ENCODE measurements around the gene PCBD1.

The PCBD1 gene

GRCh38 chr10:70836319-70836718, 52.0 kb downstream of the PCBD1 start:
- H3K27ac ChIP-seq: peak overlapping the region; percentile 26
- TF ChIP-seq, protein P1, sequence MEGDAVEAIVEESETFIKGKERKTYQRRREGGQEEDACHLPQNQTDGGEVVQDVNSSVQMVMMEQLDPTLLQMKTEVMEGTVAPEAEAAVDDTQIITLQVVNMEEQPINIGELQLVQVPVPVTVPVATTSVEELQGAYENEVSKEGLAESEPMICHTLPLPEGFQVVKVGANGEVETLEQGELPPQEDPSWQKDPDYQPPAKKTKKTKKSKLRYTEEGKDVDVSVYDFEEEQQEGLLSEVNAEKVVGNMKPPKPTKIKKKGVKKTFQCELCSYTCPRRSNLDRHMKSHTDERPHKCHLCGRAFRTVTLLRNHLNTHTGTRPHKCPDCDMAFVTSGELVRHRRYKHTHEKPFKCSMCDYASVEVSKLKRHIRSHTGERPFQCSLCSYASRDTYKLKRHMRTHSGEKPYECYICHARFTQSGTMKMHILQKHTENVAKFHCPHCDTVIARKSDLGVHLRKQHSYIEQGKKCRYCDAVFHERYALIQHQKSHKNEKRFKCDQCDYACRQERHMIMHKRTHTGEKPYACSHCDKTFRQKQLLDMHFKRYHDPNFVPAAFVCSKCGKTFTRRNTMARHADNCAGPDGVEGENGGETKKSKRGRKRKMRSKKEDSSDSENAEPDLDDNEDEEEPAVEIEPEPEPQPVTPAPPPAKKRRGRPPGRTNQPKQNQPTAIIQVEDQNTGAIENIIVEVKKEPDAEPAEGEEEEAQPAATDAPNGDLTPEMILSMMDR (IDR thresholded peaks at IDR 0.05; ENCODE audit: low read depth, low read length, missing control alignments): no peak
- H3K4me3 ChIP-seq (ENCODE audit: low read depth, low read length): no peak overlapping the region
- H3K27me3 ChIP-seq (replicated peaks): no peaks in the 10 kb centered on the region
- no peaks in the 10 kb centered on the region for H3K36me3 ChIP-seq (replicated peaks)
- no peak for DNase-seq
- in situ Hi-C loops (cut with HindIII; ENCODE audit: low pct_ligation_motif_present, low sequenced_read_pairs): no loop called here

GRCh38 chr10:70834441-70835151, 53.8 kb downstream of the PCBD1 start:
- Histone ChIP-seq H3K27ac (peak overlapping the region; percentile 98), H3K27me3 (replicated peaks) (no peaks in the 10 kb centered on the region), H3K4me3 (ENCODE audit: low read depth, low read length) (no peak overlapping the region), H3K36me3 (replicated peaks) (no peaks in the 10 kb centered on the region)
- TF ChIP-seq, protein P1 (IDR thresholded peaks at IDR 0.05; ENCODE audit: low read depth, low read length, missing control alignments): no peak
- DNase-seq: no peak
- in situ Hi-C loops (cut with HindIII; ENCODE audit: low pct_ligation_motif_present, low sequenced_read_pairs): no loop called here

GRCh38 chr10:70834021-70834420, 54.3 kb downstream of the PCBD1 start:
- in situ Hi-C loops (cut with HindIII; ENCODE audit: low pct_ligation_motif_present, low sequenced_read_pairs): no loop called here
- DNase-seq: no peak
- TF ChIP-seq, protein P1 (IDR thresholded peaks at IDR 0.05; ENCODE audit: low read depth, low read length, missing control alignments): no peak
- no peaks in the 10 kb centered on the region for H3K36me3 ChIP-seq (replicated peaks)
- H3K27me3 ChIP-seq (replicated peaks): no peaks in the 10 kb centered on the region
- H3K4me3 ChIP-seq (ENCODE audit: low read depth, low read length): no peak overlapping the region
- peak overlapping the region; percentile 98 for H3K27ac ChIP-seq

GRCh38 chr10:70833601-70834000, 54.8 kb downstream of the PCBD1 start:
- in situ Hi-C loops (cut with HindIII; ENCODE audit: low pct_ligation_motif_present, low sequenced_read_pairs): no loop called here
- peak overlapping the region; percentile 98 for H3K27ac ChIP-seq
- TF ChIP-seq, protein P1 (IDR thresholded peaks at IDR 0.05; ENCODE audit: low read depth, low read length, missing control alignments): no peak
- no peaks in the 10 kb centered on the region for H3K27me3 ChIP-seq (replicated peaks)
- no peaks in the 10 kb centered on the region for H3K36me3 ChIP-seq (replicated peaks)
- no peak for DNase-seq
- no peak overlapping the region for H3K4me3 ChIP-seq (ENCODE audit: low read depth, low read length)

Measured in brain microvascular endothelial cell (primary cell).